Rectal smooth muscle tissue (tissue), 1 donor: ENCODE measurements around the gene EXT2.

Experiments used
- H3K27ac ChIP-seq: one replicate; pipeline ENCODE4 v1.7.0; 2013; ENCODE audit warnings: low read depth, low read length, inconsistent platforms
- H3K27me3 ChIP-seq: one replicate; pipeline ENCODE4 v1.7.0; 2013; ENCODE audit warnings: low read length; ENCODE audit not compliant: control insufficient read depth, insufficient read depth
- H3K36me3 ChIP-seq: one replicate; pipeline ENCODE4 v1.7.0; 2013; ENCODE audit warnings: low read length; ENCODE audit not compliant: control insufficient read depth, insufficient read depth
- H3K4me1 ChIP-seq: one replicate; pipeline ENCODE4 v1.7.0; 2013; ENCODE audit warnings: low read length; ENCODE audit not compliant: control insufficient read depth, insufficient read depth
- H3K4me3 ChIP-seq: one replicate; pipeline ENCODE4 v1.7.0; 2013; ENCODE audit warnings: low read length
- H3K9ac ChIP-seq: one replicate; pipeline ENCODE4 v1.7.0; 2013; ENCODE audit warnings: low read length

EXT2 gene

GRCh38 chr11:44094260-44094868 lies 1.1 kb upstream of the EXT2 start:
- H3K9ac ChIP-seq, result no peak overlapping the region
- peaks cover 7% of the 10 kb centered on the region for H3K4me1 ChIP-seq
- no peak overlapping the region for H3K4me3 ChIP-seq
- H3K36me3 ChIP-seq, result no peaks in the 10 kb centered on the region
- no peaks in the 10 kb centered on the region for H3K27me3 ChIP-seq
- no peak overlapping the region for H3K27ac ChIP-seq

DNA sequence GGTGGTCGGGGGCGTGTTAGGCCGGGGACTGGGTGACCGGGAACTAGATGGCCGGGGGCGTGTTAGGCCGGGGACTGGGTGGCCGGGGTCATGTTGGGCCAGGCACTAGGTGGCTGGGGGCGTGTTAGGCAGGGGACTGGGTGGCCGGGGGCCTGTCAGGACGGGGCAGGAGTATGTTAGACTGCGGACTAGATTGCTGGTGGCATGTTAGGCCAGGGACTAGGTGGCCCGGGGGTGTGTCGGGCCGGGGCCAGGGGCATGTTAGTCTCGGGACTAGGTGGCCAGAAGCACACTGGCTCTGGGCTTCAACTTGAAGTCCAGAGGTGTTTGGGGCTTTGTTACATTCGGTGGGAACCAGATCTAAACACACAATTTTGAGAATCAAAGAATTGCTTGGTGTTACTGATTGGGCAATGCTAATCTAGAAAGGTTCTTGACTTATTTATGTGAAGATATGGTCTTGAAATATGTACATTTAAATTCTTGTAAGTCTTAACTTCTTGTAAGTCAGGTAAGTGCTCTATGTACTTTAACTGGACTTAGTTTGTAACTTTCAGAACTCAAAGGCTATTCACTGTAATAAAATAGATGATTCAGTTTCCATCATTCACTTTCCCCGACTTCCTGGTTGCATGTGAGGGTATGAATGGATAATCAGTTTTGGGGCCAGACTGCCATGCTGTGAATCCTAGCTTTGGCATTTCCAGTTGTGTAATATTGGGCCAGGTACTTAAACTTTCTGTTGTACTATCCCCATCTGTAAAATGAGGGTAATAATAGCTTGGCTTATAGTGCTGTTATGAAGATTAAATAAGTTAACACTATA lies 1.1 kb downstream of the EXT2 start:
- H3K4me1 ChIP-seq, result peaks cover 7% of the 10 kb centered on the region
- peak overlapping the region; percentile 72 for H3K9ac ChIP-seq
- no peaks in the 10 kb centered on the region for H3K27me3 ChIP-seq
- no peak overlapping the region for H3K27ac ChIP-seq
- no peaks in the 10 kb centered on the region for H3K36me3 ChIP-seq
- peak overlapping the region; percentile 87 for H3K4me3 ChIP-seq

DNA sequence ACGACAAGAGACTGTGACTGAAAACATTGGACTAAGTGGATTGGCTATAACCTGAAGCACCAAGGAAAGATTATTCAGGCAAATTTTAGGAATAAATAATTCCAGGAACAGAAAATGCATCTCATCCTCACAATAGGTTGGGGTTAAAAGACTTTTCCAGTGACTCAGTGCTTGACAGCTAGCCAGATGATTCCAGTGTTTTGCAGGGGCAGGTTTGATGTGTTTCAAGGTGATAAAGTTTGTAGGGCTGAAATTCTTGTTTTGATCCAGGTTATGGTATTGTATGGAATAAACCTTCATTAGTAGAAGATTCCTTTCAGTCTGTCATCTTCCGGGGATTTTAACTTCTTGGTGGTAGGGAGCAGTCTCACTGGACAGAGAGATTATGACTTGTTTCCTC lies 2.3 kb downstream of the EXT2 start:
- Histone ChIP-seq H3K4me1 (peaks cover 7% of the 10 kb centered on the region), H3K4me3 (no peak overlapping the region), H3K9ac (no peak overlapping the region), H3K36me3 (no peaks in the 10 kb centered on the region), H3K27me3 (no peaks in the 10 kb centered on the region), H3K27ac (no peak overlapping the region)

DNA sequence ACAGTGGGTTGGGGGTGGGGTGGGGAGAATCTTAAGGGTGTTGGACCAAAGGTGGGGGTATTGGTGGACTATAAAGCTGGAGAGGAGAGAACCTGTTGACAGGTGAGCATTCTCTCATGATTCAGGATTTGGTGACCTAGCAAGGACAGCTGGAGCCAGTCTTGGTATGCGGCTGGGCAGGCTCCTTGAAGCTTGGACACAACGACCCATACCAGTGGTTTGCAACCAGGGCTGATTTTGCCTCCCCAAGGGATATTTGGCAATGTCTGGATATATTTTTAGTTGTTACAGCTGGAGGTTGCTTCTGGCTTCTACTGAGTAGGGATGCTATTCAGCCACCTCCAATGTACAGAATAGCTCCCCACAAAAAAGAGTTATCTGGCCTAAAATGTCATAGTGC lies 5.6 kb downstream of the EXT2 start:
- Histone ChIP-seq H3K36me3 (peaks cover 2% of the 10 kb centered on the region), H3K27ac (no peak overlapping the region), H3K4me1 (peaks cover 7% of the 10 kb centered on the region), H3K27me3 (no peaks in the 10 kb centered on the region), H3K9ac (no peak overlapping the region), H3K4me3 (no peak overlapping the region)

DNA sequence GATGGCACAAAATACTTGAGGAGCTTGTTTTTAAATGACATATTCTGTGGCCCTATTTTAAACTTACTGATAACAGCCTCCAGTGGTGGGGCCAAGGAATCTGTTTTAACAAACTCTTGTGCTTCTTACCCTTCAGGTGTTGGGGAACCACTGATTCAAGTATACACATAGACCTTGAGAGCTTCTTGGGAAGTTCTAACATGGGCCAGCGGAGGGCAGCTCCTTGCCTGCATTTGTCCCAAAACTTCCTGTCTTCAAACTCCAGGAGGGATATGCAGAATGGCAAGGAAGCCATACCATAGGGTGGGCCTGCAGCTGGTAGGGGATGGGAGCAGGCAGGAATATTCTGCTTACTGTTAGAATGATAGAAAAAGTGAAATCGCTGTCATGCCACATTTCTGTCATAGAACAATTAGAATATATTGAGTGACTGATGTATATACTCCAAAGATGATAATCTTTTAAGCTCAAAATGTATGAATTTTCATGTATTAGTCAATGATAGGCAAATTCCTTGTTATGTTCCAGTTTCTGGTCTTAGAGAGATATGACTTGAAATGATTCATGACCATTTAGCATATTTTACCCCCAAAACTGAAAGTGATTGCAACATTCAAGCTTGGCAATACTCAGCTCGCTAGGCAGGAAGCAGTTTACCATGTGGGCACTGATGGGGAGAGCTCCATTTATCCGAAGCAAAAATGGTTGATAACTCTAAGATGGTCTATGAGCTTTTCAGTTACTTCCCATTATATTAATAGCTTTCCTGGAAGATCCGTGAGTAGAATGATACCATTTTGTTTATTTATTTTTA lies 9.2 kb downstream of the EXT2 start:
- Histone ChIP-seq H3K4me1 (no peaks in the 10 kb centered on the region), H3K9ac (no peak overlapping the region), H3K4me3 (no peak overlapping the region)

GRCh38 chr11:44108260-44108659 lies 12.8 kb downstream of the EXT2 start:
- Histone ChIP-seq H3K4me3 (no peak overlapping the region), H3K9ac (no peak overlapping the region)

More for the DNA sequence above, 9.2 kb downstream of the EXT2 start:
- Histone ChIP-seq H3K27me3 (no peaks in the 10 kb centered on the region), H3K27ac (no peak overlapping the region), H3K36me3 (peaks cover 17% of the 10 kb centered on the region)

DNA sequence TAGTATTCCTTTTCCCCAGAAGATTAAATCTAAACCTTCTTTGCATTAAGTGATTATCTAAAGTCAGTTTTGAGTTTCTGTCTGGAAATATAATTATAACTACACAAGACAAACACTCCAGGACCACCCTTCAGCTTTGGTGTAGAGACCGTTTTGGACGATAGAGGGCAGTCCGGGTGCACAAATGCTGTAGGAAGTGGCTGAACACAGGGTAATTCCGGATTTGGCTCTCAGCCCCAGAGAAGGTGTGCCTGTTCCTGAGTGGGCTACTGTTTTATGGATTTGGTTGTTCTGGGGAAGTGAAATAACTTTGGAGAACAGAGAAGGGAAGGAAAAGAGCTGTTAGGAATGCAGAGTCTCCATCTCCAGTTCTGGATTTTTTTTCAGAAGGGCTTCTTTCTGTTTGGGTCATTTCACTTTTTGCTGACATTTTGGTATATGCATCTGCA lies 14.8 kb downstream of the EXT2 start:
- H3K9ac ChIP-seq, result no peak overlapping the region
- no peaks in the 10 kb centered on the region for H3K27me3 ChIP-seq
- H3K4me1 ChIP-seq, result peaks cover 3% of the 10 kb centered on the region
- H3K4me3 ChIP-seq, result no peak overlapping the region
- peaks cover 32% of the 10 kb centered on the region for H3K36me3 ChIP-seq
- H3K27ac ChIP-seq, result no peak overlapping the region

More at GRCh38 chr11:44108260-44108659, 12.8 kb downstream of the EXT2 start:
- Histone ChIP-seq H3K36me3 (peaks cover 21% of the 10 kb centered on the region), H3K4me1 (peaks cover 3% of the 10 kb centered on the region), H3K27ac (no peak overlapping the region), H3K27me3 (no peaks in the 10 kb centered on the region)

DNA sequence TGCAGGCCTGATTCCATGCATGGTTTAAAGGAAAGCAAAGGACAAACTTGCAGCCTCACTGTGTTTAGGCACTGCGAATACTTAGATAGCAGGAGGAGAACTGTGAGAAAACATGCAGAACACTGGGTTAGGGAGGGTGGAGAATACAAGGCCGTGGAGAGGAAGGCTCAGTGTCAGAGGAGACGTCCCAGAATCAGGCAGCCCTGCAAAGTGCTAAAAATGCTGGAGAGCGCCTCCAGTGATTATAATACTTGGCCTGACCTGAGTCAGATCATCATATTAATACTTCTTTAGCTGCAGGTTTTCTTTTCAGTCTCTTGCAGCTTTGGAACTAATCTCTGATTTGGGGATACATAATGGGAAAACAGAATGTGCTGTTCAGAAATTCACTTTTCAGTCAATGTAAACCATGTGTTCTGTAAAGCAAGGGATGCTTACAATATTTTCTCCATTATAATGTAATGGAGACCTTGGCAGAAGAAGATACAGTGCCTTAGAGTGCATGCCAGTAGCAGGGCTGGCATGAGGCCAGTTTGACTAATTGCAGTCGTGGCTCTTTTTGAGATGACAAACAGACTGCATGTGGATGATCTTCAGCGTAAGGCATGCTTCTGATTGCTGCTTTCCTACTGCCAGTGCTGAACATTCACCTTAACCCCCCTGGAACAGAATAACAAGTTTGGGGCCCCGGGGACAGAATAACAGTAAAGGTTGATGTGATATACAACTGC lies 16.8 kb downstream of the EXT2 start:
- Histone ChIP-seq H3K27ac (no peak overlapping the region), H3K4me3 (no peak overlapping the region), H3K9ac (no peak overlapping the region), H3K36me3 (peaks cover 35% of the 10 kb centered on the region), H3K4me1 (peaks cover 3% of the 10 kb centered on the region), H3K27me3 (no peaks in the 10 kb centered on the region)

GRCh38 chr11:44113018-44113417 lies 17.5 kb downstream of the EXT2 start:
- Histone ChIP-seq H3K4me3 (no peak overlapping the region), H3K36me3 (peaks cover 34% of the 10 kb centered on the region), H3K27ac (no peak overlapping the region), H3K27me3 (no peaks in the 10 kb centered on the region), H3K9ac (no peak overlapping the region), H3K4me1 (peaks cover 3% of the 10 kb centered on the region)

DNA sequence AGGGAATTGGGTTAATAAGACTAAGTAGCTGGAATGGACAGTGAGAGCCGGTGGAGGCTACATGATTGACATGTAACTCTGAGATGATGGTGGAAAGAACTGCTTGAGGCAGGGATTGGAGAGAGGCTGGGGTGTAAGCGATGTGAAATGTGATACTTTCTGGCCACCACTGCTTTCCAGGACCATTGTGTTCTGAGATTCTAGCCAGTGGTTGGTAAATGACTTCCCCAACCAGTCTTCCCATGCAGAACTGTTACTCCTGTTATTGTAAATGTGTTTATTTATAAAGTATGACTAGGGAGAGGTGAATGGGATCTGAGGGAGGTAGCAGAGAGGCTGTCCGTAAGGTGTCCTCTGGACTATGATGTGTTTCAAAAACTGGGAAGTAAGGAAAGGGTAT lies 18.1 kb downstream of the EXT2 start:
- H3K4me3 ChIP-seq, result no peak overlapping the region
- H3K27ac ChIP-seq, result no peak overlapping the region
- no peak overlapping the region for H3K9ac ChIP-seq
- H3K36me3 ChIP-seq, result peaks cover 30% of the 10 kb centered on the region
- H3K27me3 ChIP-seq, result no peaks in the 10 kb centered on the region
- peaks cover 3% of the 10 kb centered on the region for H3K4me1 ChIP-seq

DNA sequence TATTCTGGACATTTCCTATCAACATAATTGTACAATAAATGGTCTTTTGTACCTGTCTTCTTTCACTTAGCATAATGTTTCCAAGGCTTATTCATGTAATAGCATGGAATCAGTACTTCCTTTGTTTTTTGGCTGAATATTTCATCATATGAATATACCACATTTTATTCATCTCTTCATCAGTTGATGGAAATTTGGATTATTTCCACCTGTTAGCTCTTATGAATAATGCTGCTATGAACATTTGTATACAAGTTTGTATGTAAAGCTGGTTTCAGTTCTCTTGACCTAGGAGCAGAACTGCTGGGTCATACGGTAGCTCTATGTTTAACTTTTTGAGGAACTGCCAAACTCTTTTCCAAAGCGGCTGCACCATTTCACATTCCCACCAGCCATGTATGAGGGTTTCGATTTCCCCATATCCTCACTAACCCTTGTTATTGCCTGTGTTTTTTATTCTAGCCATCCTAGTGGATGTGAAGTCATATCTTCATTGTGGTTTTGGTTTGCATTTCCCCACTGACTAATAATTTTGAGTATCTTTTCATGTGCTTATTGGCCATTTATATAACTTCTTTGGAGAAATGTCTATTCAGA lies 20.9 kb downstream of the EXT2 start:
- Histone ChIP-seq H3K27me3 (no peaks in the 10 kb centered on the region), H3K4me1 (peaks cover 3% of the 10 kb centered on the region), H3K36me3 (peaks cover 20% of the 10 kb centered on the region), H3K9ac (no peak overlapping the region), H3K27ac (no peak overlapping the region), H3K4me3 (no peak overlapping the region)
